B cell (primary cell): ENCODE results near the gene NRGN. TPM values are rescaled to one million over a fixed set of nuclear protein-coding genes. Genes with fewer than 3 reads are reported as not detected.

Experiments
- ATAC-seq: fragments of 200-7000 bp; cut with Tn5 transposase; one replicate; pipeline ENCODE4 v1.10.0; 2021; ENCODE audit warnings: low read depth, mild to moderate bottlenecking, moderate number of reproducible peaks, moderate library complexity
- CTCF ChIA-PET: fragments of 350-600 bp; sonication (Branson Sonifier 250); formaldehyde crosslinking; loops from one replicate; lab custom pipeline; 2021; ENCODE audit warnings: antibody characterized with exemption, inconsistent platforms; lab: Charles Lee
- POLR2A ChIA-PET: fragments of 350-600 bp; sonication (Branson Sonifier 250); formaldehyde crosslinking; loops from one replicate; lab custom pipeline; 2021; ENCODE audit warnings: antibody characterized with exemption; lab: Charles Lee
- DNase-seq: peaks from one replicate; pipeline ENCODE4 v3.0.0; 2013
- H2AFZ ChIP-seq: 2 replicates; pipeline ENCODE4 v1.6.1; 2012; ENCODE audit warnings: mild to moderate bottlenecking, low read depth, low read length; ENCODE audit not compliant: insufficient read depth, poor library complexity, severe bottlenecking
- H3K27ac ChIP-seq, 2 donors: 1 replicate in 1 of 2; 2 replicates in 1 of 2; pipeline ENCODE4 v1.5.1; 2012 to 2013; ENCODE audit warnings: low read length in 2 of 2, mild to moderate bottlenecking in 2 of 2, moderate library complexity in 1 of 2
- H3K27me3 ChIP-seq, 4 experiments: fragments of 200-600 bp in 1 of 4; sonication (generic) in 1 of 4; replicated peaks in 1 of 4; 1 replicate in 2 of 4; 2 replicates in 2 of 4; pipeline versions ENCODE4 v1.6.1 to v1.7.0; 2013 to 2016; ENCODE audit warnings: low read length in 3 of 4, mild to moderate bottlenecking in 2 of 4, mixed read lengths in 1 of 4, moderate library complexity in 1 of 4; ENCODE audit not compliant: insufficient read depth in 4 of 4, control insufficient read depth in 3 of 4; ENCODE audit errors: control extremely low read depth in 1 of 4
- H3K36me3 ChIP-seq, 2 experiments: replicated peaks in 1 of 2; 1 replicate in 1 of 2; 2 replicates in 1 of 2; pipeline versions ENCODE4 v1.6.1 to v1.7.1; 2013; ENCODE audit warnings: low read length in 1 of 2; ENCODE audit not compliant: insufficient read depth in 2 of 2, control insufficient read depth in 1 of 2; ENCODE audit errors: control extremely low read depth in 1 of 2, extremely low read depth in 1 of 2
- H3K4me1 ChIP-seq, 2 donors: fragments of 200-600 bp in 1 of 2; sonication (generic) in 1 of 2; 1 replicate in 1 of 2; 2 replicates in 1 of 2; pipeline versions ENCODE4 v1.5.1 to v1.6.1; 2013 to 2017; ENCODE audit warnings: low read length in 2 of 2; ENCODE audit not compliant: control insufficient read depth in 2 of 2, insufficient read depth in 2 of 2
- H3K4me2 ChIP-seq: replicated peaks from 2 replicates; pipeline ENCODE3; 2012; ENCODE audit warnings: mild to moderate bottlenecking, low read depth, low read length; ENCODE audit not compliant: poor library complexity, severe bottlenecking
- H3K4me3 ChIP-seq, 5 experiments: fragments of 200-600 bp in 1 of 5; sonication (generic) in 1 of 5; 1 replicate in 3 of 5; 2 replicates in 2 of 5; pipeline versions ENCODE4 v1.5.1 to v1.7.0; 2011 to 2016; ENCODE audit warnings: low read length in 4 of 5, mild to moderate bottlenecking in 4 of 5, low read depth in 2 of 5, control low read depth in 1 of 5, moderate library complexity in 1 of 5; ENCODE audit not compliant: insufficient read depth in 1 of 5; ENCODE audit errors: control extremely low read depth in 1 of 5, extremely low read depth in 1 of 5
- H3K79me2 ChIP-seq: fragments of 200-600 bp; sonication (generic); one replicate; pipeline ENCODE4 v1.6.0; 2016; ENCODE audit warnings: low read length; ENCODE audit not compliant: control insufficient read depth, insufficient read depth
- H3K9ac ChIP-seq: fragments of 200-600 bp; sonication (generic); 2 replicates; pipeline ENCODE4 v1.6.1; 2017; ENCODE audit warnings: mild to moderate bottlenecking, low read length, moderate library complexity
- H3K9me3 ChIP-seq, 3 donors: one replicate each; pipeline versions ENCODE4 v1.6.1 to v1.7.1; 2013; ENCODE audit warnings: low read length in 2 of 3; ENCODE audit not compliant: control insufficient read depth in 2 of 3, insufficient read depth in 1 of 3; ENCODE audit errors: control extremely low read depth in 1 of 3
- H4K20me1 ChIP-seq: 2 replicates; pipeline ENCODE4 v1.6.0; 2012; ENCODE audit warnings: mild to moderate bottlenecking, low read length; ENCODE audit not compliant: insufficient read depth, control insufficient read depth, poor library complexity, severe bottlenecking
- H3K27ac Mint-ChIP-seq: one replicate; pipeline ENCODE4 v1.8.0; 2021; ENCODE audit warnings: mixed read lengths
- H3K27me3 Mint-ChIP-seq: one replicate; pipeline ENCODE4 v1.8.0; 2021; ENCODE audit warnings: mixed read lengths
- H3K4me1 Mint-ChIP-seq: one replicate; pipeline ENCODE4 v1.8.0; 2021; ENCODE audit warnings: mixed read lengths
- H3K4me3 Mint-ChIP-seq: one replicate; pipeline ENCODE4 v1.8.0; 2021; ENCODE audit warnings: mixed read lengths
- H3K9me3 Mint-ChIP-seq: one replicate; pipeline ENCODE4 v1.8.0; 2022; ENCODE audit warnings: mixed read lengths; ENCODE audit not compliant: insufficient read depth
- CTCF ChIP-seq: fragments of 200-600 bp; IDR thresholded peaks from one replicate; pipeline ENCODE4 v1.8.0; 2022; ENCODE audit warnings: antibody characterized with exemption, mild to moderate bottlenecking
- EZH2 ChIP-seq: IDR thresholded peaks from 2 replicates; pipeline ENCODE4 v1.6.1; 2012; ENCODE audit warnings: borderline replicate concordance, low read depth, mild to moderate bottlenecking, moderate library complexity, low read length; ENCODE audit not compliant: insufficient read depth, poor library complexity, severe bottlenecking
- WGBS: methylation state at CpG from one replicate; pipeline ENCODE4 v1.1.5; 2013; ENCODE audit warnings: missing lambda C conversion rate; ENCODE audit not compliant: insufficient coverage; 5-methylcytosine and 5-hydroxymethylcytosine counted together
- intact Hi-C: fragments of 100-400 bp; cut with micrococcal nuclease; formaldehyde crosslinking; loops from one replicate; pipeline ENCODE4 v1.10.0; 2022
- polyA plus RNA-seq: library from polyadenylated mRNA; depleted of rRNA; stranded (reverse); fragments of >200 nt; gene quantifications from 2 replicates; pipeline ENCODE4 v1.2.3, GENCODE V29; 2012
- total RNA-seq, 2 donors: library from RNA; stranded (reverse); fragments of 120-200 nt in 1 of 2; gene quantifications; 1 replicate in 1 of 2; 2 replicates in 1 of 2; pipeline versions ENCODE4 v1.2.3 to v1.2.4, GENCODE V29; 2013 to 2022

The NRGN gene
- total and polyA plus RNA-seq, 2 donors (not counting 1 experiment from before 2014, with no cell fraction given): 3.1 TPM; not detected in 1

- ChIA-PET CTCF (interaction anchor here (1.0 to 12.5 kb wide), 5 partner anchors 9 to 120 kb away, joined by 4 to 177 read pairs (median 5); partner anchors contain the start of genes SIAE and SPA17), POLR2A (no interaction called here)
- Mint-ChIP-seq H3K27ac (no peak overlapping the region), H3K27me3 (no peaks in the 10 kb centered on the region), H3K4me3 (no peak overlapping the region), H3K9me3 (no peaks in the 10 kb centered on the region), H3K4me1 (peaks cover 18% of the 10 kb centered on the region)
- no peak overlapping the region for H3K9ac ChIP-seq
- no peaks in the 10 kb centered on the region for H3K27me3 ChIP-seq
- no peak for DNase-seq
- H2AFZ ChIP-seq: no peak overlapping the region
- peaks cover 25% of the 10 kb centered on the region for H4K20me1 ChIP-seq
- peaks cover 75% of the 10 kb centered on the region for H3K79me2 ChIP-seq
- intact Hi-C loops: loop anchor here (2.0 kb wide), 1 partner anchor 29 kb away; the partner anchor contains the start of gene ESAM
- no peak overlapping the region for H3K4me3 ChIP-seq
- no peak overlapping the region for H3K4me2 ChIP-seq
- H3K27ac ChIP-seq: no peak overlapping the region
- no peaks in the 10 kb centered on the region for H3K9me3 ChIP-seq
- 100% methylated on average over 2 of the region's 4 CpGs for WGBS
- H3K4me1 ChIP-seq: peaks cover 0 to 5% of the 10 kb centered on the region in 2 donors
- no peaks in the 10 kb centered on the region for H3K36me3 ChIP-seq
- no peak for ATAC-seq
- TF ChIP-seq EZH2: no peak
- no peak for TF ChIP-seq CTCF
Observed at GRCh38 chr11:124791626-124792341, 52.0 kb downstream of the NRGN start.
